Activated CD4-positive, CD25-positive, alpha-beta regulatory T cell treated with anti-CD3 and anti-CD28 coated beads, Interleukin-2, amount 50 U/mL, for 72 hours (primary cell): Measurements from ENCODE around the gene DMC1.

Experiments
- DNase-seq: peaks from one replicate; pipeline ENCODE4 v3.0.0; 2021

DMC1 gene

DNA sequence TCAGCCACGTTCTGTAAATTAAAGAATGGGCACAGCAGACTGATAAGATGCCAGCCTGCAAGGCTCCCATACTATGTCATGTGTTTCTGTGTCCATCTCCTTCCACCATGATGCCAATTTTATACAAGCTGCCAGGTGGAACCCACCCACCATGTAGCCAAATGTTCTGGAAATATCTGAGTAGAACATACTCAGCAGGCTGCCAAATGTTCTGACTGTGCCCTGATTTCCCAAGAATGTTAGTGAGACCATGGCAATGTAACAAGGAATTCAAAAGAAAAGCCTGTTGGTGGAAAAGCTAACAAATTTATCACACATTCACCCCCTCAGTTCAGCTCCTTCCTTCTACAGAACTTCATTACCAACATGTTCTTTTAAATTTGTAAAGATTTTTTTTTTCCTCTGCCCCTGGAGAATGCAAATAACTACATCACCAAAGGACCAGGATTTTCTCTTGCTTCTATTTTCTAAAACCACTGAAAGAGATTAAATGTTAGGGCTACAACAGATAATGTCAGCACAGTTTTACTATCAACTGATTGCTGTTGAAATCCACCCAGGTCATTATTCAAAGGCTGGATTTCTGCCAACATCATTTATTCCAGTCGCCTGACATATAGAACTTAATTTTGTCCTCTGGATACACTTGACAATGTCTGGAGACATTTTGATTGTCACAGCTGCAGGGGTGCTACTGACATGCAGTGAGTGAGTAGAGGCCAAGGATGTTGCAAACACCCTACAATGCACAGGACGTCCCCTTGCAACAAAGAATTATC lies 3.1 kb downstream of the DMC1 start:
- DNase-seq: no peak

DNA sequence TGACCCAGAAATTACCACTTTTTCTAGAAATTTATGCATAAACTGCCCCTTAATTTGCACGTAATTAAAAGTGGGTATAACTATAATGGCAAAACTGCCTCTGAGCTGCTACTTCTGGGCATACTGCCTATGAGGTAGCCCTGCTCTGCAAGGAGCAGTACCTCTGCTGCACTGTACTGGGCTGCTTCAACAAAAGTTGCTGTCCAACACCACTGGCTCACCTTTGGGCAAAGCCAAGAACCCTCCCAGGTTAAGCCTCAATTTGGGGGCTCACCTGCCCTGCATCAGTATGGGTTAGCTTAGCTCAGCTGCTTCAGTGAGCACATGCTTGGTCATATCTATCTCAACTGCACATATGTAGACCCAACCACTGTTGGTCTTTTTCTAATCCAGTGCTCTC lies 4.5 kb downstream of the DMC1 start:
- no peak for DNase-seq

DNA sequence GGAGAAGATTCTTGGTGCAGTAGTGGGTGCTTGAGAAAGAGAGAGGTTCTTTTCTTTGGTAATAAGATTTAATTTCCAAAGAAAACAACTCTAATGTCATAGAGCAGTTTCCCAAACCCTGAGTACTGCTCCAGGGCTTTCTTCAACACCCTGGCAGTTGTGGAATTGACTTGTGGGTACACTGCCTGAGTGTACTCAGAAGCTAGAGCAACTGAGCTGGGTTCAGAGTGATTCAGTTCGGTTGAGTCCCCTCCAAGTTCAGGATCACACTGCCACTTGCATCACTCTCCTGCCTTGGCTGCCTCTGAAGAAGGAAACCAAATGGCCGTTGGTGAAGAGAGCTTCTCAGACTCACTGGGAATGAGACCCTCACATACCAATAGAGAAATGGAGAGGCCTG lies 5.3 kb downstream of the DMC1 start:
- DNase-seq: no peak

DNA sequence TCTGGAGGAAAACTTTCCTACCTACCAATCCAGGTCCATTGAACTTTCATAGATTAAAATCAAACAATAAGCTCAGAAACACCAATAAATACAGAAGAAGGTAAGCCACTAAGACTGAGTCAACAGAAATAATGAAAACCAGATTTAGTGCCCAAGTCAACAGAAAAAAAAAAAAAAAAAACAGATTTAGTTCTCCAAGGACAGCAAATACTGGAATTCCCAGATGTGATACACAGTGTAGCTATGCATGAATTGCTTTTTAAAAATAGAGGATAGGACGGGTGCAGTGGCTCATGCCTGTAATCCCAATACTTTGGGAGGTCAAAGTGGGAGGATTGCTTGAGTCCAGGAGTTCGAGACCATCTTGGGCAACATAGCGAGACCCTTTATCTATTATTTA lies 15.7 kb downstream of the DMC1 start:
- DNase-seq: no peak

DNA sequence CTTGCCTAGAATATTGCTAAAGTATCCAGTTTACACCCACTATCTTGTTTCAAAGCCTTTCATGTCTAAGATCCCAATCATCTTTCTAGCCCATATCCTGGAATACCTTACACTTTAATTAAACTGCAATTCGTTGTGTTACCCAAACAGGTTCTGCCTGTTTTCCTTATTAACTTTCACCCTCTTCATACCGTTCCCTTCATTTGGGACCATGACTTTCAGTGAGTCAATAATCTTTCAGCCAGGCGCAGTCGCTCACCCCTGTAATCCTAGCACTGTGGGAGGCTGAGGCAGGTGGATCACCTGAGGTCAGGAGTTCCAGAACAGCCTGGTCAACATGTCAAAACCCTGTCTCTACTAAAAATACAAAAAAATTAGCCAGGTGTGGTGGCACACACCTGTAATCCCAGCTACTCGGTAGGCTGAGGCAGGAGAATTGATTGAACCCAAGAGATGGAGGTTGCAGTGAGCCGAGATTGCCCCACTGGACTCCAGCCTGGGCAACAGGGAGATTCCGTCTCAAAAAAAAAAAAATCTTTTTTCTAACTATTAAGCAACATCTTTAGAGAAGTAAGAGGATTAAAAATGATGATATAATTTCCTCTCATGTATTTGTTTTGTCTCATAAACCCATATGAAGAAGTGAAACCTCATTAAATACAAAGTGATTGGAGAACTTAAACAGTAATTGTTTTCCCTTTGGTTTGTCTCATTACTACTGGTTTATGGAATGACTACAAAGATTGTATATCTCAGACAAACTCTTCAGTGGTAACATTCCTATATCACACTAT lies 20.7 kb downstream of the DMC1 start:
- no peak for DNase-seq

DNA sequence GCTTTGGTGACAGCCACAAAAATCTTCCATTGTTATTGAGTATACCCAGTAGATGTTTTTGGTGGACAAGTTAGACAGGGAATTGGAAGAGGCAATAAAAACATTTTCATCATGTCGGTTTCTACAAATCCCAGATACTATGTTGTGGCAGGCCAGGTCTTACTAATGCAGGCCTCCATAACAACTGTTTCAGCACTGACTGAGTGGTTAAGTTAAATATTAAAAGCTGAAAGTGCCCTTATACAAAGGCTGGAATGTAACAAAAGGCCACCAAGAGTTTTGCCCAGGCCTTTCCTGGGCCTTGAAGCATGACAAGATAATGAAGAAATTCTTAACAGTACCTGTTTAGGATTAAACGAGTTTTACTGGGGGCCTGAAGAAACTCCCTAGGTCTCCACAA lies 29.3 kb downstream of the DMC1 start:
- DNase-seq: no peak

DNA sequence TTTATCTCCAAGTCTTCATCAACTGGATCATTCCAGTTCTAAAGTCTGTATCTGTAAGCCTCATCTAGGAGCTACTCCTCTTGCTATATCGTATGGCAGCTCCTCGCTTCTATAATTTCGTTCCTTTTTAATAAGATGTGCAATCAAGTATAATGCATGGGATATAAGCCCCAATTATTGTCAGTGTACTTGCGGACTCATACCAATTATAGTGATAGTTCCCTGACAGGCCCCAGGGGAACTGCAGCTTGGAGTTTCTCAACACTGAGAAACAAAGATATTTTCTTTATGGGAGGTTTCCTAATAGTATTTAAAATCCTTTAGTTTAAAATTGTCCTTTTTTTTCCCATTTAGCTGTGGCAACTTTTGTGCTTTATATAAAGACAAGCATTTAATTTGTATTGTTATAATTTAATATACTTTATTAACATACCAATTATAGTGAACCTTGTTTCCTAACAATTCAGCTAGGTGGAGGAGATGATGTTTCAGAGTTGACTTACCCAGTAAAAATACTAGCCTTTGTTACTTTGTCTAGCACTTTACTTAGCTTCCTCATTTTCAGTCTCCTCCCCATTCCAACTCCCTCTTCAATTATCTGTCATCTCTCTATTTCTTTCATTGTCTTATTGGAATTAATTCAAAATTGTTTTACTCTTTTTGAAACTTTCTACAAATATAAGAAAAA lies 38.6 kb downstream of the DMC1 start:
- DNase-seq: no peak

DNA sequence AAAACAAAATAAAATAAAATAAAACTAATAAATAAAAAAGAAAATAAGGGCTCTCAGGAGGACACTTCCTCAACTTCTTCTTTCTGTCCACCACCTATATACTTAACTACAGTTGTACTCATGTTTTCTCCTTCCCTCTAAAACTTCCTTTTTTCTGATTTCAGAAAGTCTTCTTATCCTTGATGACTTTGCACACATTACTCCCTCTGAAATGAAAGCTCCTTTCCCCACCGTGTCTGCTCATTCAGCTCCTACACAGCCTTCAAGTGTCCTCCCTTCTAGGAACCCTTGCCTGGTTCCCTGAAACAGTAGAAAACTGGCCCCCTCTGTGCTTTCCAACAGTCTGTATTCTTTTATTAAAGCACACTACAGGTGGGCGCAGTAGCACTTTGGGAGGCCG lies 45.6 kb downstream of the DMC1 start:
- DNase-seq: no peak

DNA sequence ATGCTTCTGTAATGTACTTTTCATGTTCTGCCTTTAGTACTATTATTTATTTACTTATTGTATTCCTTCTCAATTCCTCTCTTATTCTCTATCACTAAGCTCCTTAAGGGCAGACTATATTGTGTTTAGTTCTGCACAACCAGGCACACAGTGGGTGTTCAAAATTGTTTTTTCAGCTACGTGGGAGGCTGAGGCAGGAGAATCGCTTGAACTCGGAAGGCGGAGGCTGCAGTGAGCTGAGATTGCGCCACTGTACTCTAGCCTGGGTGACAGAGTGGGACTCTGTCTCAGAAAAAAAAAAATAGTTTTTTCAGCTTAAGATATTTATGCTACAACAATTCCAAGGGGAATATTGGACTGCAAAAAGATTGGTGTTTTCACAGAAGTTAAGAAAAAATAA lies 46.5 kb downstream of the DMC1 start:
- DNase-seq: no peak

DNA sequence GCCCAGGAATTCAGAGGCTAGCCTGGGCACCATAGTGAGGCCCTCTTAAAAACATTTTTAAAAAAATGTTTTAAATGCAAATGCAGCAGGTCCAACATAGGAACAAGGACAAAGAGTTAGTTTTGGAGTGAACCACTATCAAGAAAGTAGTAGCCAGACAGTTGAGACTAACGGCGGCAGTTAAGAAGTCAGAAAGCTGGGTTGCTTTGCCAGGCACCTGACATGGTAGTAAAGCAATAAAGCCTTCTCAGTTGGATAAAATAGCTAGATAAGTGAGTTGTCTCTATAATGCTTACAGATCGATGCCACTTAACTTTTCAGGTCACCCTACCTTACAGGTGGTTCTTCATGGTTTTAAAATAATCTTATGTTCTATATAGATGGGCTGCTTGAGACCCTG lies 47.0 kb downstream of the DMC1 start:
- DNase-seq: no peak

DNA sequence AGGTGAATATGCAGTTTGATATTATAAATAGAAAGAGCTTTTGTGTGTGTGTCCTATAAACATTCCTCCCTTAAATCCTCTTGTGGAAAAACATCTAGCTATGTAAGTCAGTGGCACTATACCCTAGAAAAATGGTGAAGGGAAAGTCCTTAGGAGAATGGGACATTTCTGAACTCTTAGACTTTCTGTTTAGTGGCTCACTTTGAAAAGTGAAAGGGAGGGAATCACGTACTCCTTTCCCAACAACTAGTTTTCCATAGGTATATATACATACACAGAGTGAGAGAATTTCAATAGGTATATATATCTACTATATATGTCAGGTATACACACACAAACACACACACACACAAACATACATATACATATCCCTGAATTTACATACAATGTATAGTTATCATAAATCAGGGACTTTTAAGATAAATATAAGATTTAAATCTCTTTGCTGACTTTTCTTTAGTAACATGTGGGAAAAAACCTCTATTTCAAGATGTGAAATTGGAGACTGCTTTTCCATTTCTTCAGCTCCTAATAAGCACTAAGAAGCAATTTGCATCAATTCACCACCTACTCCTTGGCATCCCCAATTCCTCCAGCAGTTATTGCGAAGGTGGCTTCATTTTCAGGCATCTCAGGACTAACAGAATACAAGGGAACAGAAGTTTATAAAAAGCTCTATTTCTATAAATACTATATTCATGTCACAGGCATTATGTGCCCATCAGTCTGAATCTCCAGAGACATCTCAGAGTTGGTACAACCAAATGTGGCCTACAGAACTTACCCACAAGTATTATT lies 50.3 kb downstream of the DMC1 start:
- no peak for DNase-seq

DNA sequence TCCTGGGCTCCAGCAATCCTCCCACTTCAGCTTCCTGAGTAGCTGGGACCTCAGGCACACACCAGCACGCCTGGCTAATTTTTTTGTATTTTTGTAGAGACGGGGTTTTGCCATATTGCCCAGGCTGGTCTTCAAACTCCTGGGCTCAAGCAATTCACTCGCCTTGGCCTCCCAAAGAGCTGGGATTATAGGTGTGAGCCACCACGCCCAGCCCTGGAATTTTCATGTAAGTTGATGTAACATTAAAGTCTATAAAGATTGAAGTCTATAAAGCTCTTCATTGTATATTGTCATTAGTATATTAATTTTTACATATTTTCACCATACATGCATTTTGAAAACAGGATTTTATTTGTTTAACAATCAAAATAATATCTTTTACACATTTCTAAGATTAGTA lies 51.4 kb downstream of the DMC1 start:
- no peak for DNase-seq

DNA sequence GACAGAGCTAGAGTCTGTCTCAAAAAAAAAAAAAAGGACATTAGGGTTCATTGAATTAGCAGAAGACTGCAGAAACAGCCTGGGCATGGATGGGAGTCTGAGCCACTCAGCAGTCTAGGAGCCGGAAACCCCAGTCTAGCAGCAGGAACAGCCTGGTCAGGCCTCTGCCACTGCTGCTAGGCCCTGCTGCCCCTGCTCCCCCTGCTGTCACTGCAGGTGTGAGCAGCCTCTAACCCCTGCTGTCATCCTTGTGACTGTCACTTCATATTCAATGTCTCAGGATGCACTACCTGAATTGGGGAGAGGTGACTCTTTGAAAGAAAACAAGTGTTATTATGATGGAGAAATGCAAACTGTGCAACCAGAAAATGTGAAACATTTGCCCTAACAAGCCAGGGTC lies 56.9 kb downstream of the DMC1 start:
- DNase-seq: no peak

DNA sequence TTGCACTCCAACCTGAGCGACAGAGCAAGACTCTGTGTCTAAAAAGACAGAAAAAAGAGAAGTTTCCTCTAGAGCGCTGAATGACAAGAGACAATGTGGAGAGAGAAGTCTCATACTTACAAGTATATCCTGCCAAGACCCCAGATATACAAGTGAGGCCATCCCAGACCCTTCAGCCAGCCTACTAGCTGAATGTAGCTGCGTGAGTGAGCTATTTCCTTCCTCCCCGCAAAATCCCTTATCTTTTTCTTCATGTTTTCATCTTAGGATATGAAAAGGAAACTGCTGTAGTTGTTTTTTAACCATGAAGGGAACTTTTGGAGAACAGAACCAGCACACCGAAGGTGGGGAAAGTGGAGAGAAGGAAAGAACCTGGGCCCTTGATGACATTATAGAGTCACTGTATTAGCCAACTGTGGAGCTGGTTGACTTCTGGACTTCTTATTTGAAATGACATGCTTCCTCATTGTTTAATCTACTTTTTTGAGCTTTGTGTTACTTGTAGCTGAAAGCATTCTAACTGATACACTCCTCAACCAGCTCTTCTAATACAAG lies 59.5 kb downstream of the DMC1 start:
- no peak for DNase-seq

DNA sequence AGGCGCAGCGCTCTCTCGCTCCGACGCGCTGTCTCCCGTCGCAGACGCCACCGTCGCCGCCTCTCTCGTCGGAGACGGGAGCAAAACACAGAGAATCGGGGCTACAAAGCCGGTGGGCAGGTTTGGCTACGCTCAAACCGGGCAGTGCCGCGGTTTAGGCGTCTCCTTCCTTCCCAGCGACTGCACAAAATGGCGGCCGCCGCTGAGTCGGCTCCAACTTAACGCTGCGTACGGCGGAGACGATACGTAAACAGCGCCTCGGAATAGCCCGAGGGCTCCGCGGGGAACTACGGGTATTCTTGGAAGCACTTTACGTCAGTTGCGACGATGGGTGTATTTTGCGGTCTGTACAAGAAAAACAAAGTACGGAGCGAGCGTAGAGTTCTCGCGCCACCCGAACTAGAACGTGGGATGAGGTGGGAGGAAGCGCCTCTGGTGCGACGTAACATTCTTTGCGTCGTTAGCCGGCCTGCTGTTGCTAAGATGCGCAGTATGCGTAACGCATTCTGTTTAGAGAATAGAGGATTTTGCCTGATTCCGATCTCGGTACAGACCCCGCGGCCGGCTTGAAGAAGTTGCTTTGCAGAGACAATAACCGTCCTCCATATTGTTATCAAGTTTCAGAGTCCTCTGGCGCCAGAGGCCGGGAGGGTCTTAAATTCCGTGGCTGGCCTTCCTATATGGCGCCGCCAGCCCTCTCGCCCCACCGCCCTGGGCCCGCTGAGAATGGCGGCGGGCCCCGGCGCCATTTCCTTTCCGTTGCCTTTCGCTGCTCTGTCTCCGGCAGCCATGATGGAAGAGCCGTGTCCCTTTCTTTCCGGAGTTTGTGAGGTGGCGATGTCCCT lies 63.6 kb downstream of the DMC1 start, which contains the start of gene DDX17:
TSS of gene DDX17 (minus strand) at position 194 of the 845 bp plus-strand sequence.
- DNase-seq: peak; percentile 92

DNA sequence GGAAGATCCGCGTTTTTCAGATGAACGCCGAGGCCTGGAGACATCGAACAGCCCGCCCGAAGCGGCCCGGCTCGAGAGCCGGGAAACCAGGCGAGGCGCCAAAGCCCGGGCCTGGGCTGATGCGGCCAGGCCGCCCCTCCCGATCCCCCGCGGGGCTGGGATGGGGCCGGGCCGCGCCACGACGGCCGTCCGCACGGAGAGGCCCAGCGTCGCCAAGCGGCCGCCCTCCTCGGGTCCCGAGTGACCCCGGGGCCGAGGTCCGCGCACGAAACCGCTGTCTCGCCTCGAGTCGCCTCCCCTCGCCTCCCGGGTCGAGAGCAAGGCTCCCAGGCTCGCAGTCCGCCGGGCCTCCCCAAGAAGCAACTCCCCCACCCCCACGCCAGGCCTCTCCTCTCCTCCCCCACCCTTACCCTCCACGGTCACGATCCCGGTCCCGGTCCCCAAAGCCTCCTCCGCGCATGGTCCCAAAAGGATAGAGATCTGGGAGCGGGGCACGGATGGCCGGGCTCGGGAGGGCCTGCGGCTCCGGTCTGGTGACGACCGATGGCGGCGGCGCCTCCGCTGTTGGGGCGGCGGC lies 64.4 kb downstream of the DMC1 start:
- no peak for DNase-seq

DNA sequence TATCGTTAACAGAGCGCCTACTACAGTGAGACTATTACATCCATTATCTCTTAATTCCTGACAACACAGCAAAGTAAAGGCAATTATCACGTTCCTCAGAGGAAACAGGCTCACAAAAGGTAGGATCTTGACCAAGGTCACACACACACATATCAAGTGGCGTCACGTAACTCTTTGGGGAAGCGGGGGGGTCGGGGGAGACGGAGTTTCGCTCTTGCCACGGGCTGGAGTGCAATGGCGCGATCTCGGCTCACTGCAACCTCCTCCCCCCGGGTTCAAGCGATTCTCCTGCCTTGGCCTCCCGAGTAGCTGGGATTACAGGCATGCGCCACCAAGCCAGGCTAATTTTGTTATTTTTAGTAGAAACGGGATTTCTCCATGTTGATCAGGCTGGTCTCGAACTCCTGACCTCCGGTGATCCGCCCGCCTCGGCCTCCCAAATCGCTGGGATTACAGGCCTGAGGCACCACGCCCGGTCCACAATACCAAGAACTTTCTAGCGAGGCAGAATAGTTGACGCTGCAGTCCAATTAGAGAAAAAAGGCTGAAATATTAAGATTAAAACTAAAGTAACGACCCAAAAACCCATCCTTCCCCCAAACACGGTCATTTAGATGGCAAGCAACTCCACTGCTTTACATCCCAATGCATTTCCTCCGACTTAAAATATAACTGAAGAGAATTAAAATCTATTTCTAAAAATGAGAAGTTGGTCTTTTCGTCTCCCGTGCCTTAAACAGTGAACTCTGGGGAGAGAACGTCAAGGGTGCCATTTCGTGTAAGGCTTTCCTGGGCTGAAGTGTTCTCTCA lies 65.0 kb downstream of the DMC1 start:
- peak; percentile 52 for DNase-seq

DNA sequence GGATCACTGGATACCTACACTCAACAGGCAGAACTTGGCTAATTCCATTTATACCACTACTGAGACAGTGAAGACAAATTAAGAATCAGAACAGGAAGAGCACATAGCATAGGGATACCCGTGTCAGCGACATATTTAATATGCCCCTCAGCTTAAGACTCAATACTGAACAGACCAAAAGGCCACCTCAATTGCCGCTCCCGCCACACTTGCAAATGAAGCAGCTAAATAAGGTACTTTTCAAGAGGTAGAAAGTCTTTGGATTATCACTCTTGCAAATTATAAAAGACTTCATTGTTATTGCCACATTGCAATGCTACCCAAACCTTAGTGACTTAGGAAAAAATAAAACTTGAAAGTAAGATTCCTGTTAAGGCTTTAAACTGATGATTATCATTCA lies 67.0 kb downstream of the DMC1 start:
- no peak for DNase-seq

DNA sequence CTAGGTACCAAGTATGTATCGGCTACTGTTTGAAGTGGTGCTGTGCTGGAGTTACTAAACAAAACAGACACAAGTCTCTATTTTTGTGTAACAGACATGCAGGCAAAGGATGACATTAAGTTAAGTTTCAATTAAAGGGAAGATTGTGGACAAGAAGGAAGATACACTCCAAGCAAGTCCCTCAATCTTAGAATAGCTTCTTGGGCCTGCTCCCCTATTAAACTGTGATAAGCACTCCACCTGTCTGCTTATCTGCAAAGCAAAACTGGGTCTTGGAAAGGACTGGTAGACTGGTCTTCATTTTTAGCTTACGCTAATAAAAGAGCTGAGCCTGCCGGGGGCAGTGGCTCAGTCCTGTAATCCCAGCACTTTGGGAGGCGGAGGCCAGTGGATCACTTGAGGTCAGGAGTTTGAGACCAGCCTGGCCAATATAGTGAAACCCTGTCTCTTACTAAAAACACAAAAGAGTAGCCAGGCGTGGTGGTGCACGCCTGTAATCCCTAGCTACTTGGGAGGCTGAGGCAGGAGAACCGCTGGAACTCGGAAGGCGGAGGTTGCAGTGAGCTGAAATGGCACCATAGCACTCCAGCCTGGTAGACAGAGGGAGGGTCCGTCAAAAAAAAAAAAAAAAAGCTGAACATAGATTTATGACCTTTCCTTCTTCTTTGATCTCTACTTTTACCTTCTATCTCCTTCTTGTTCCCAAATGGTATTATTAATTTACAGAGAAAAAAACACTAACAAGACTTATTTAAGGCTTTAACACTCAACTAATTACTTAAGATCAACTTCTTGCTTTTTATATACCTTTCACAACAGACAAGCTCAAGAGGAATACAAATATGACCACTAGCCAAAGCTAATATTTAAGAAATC lies 67.9 kb downstream of the DMC1 start:
- DNase-seq: no peak
